MM.1S (cell line): ENCODE results near the gene OPRL1.

Experiments used
- DNase-seq: peaks from one replicate; pipeline ENCODE4 v3.0.0-alpha.2; 2015
- H2AFZ ChIP-seq: fragments of 300-600 bp; sonication (generic); 2 replicates; pipeline ENCODE4 v1.6.0; 2016; ENCODE audit warnings: antibody characterized with exemption, low read length
- H3F3A ChIP-seq: fragments of 300-600 bp; sonication (generic); 2 replicates; pipeline ENCODE4 v1.6.1; 2016; ENCODE audit warnings: mild to moderate bottlenecking, antibody characterized with exemption, low read length, moderate library complexity, mixed read lengths; ENCODE audit not compliant: insufficient read depth
- H3K27ac ChIP-seq: fragments of 300-600 bp; sonication (generic); 2 replicates; pipeline ENCODE4 v1.5.1; 2016; ENCODE audit warnings: mild to moderate bottlenecking, low read length
- H3K27me3 ChIP-seq: fragments of 300-600 bp; sonication (generic); replicated peaks from 2 replicates; pipeline ENCODE4 v1.6.0; 2016; ENCODE audit warnings: low read length; ENCODE audit not compliant: insufficient read depth
- H3K36me3 ChIP-seq: fragments of 300-600 bp; sonication (generic); replicated peaks from 2 replicates; pipeline ENCODE4 v1.6.1; 2016; ENCODE audit warnings: mild to moderate bottlenecking, low read length, mixed read lengths; ENCODE audit not compliant: insufficient read depth
- H3K4me1 ChIP-seq: fragments of 300-600 bp; sonication (generic); 2 replicates; pipeline ENCODE4 v1.6.1; 2016; ENCODE audit warnings: low read length, mixed read lengths
- H3K4me2 ChIP-seq: fragments of 300-600 bp; sonication (generic); 2 replicates; pipeline ENCODE4 v1.6.0; 2016; ENCODE audit warnings: low read depth, low read length
- H3K4me3 ChIP-seq: fragments of 300-600 bp; sonication (generic); 2 replicates; pipeline ENCODE4 v1.5.1; 2016; ENCODE audit warnings: low read length, mixed read lengths
- H3K79me2 ChIP-seq: fragments of 300-600 bp; sonication (generic); 2 replicates; pipeline ENCODE4 v1.6.1; 2016; ENCODE audit warnings: mixed run types, low read length, mixed read lengths
- H3K9ac ChIP-seq: fragments of 300-600 bp; sonication (generic); 2 replicates; pipeline ENCODE4 v1.6.1; 2016; ENCODE audit warnings: low read length, mixed read lengths
- H3K9me2 ChIP-seq: fragments of 300-600 bp; sonication (generic); replicated peaks from 2 replicates; pipeline ENCODE4 v1.6.1; 2016; ENCODE audit warnings: mild to moderate bottlenecking, low read length, mixed read lengths; ENCODE audit not compliant: insufficient read depth
- H3K9me3 ChIP-seq: fragments of 300-600 bp; sonication (generic); replicated peaks from 2 replicates; pipeline ENCODE4 v1.6.1; 2016; ENCODE audit warnings: mild to moderate bottlenecking, low read length, mixed read lengths; ENCODE audit not compliant: insufficient read depth
- H4K20me1 ChIP-seq: fragments of 300-600 bp; sonication (generic); 2 replicates; pipeline ENCODE4 v1.6.1; 2016; ENCODE audit warnings: mild to moderate bottlenecking, low read length, moderate library complexity, mixed read lengths; ENCODE audit not compliant: insufficient read depth
- CTCF ChIP-seq: fragments of 300-600 bp; sonication (generic); IDR thresholded peaks from 2 replicates; pipeline ENCODE4 v1.5.1; 2016; ENCODE audit warnings: antibody characterized with exemption, low read length, mixed read lengths
- EZH2 ChIP-seq: fragments of 300-600 bp; sonication (generic); optimal IDR thresholded peaks from 2 replicates; pipeline ENCODE3; 2017; ENCODE audit warnings: low read depth, mild to moderate bottlenecking, antibody characterized with exemption, low read length, mixed read lengths
- EZH2phosphoT487 ChIP-seq: fragments of 300-600 bp; sonication (generic); IDR thresholded peaks from 2 replicates; pipeline ENCODE4 v1.6.1; 2018; ENCODE audit warnings: antibody characterized with exemption, low read length

OPRL1 gene

GRCh38 chr20:64052326-64052722, 27.6 kb upstream of the OPRL1 start:
- H3K4me2 ChIP-seq: no peak overlapping the region
- peaks cover 70% of the 10 kb centered on the region for H3K27me3 ChIP-seq
- TF ChIP-seq CTCF (no peak), EZH2 (no peak), EZH2phosphoT487 (no peak)
- H4K20me1 ChIP-seq: no peaks in the 10 kb centered on the region
- H3K36me3 ChIP-seq: no peaks in the 10 kb centered on the region
- H3K9ac ChIP-seq: no peak overlapping the region
- H3K4me3 ChIP-seq: no peak overlapping the region
- no peak overlapping the region for H3K27ac ChIP-seq
- H3K79me2 ChIP-seq: no peaks in the 10 kb centered on the region
- H3F3A ChIP-seq: no peaks in the 10 kb centered on the region
- no peaks in the 10 kb centered on the region for H3K9me3 ChIP-seq
- no peaks in the 10 kb centered on the region for H3K9me2 ChIP-seq
- H2AFZ ChIP-seq: no peak overlapping the region
- no peak for DNase-seq
- H3K4me1 ChIP-seq: no peaks in the 10 kb centered on the region

GRCh38 chr20:64052987-64053840, 26.7 kb upstream of the OPRL1 start:
- Histone ChIP-seq H3K9ac (no peak overlapping the region), H3K4me1 (no peaks in the 10 kb centered on the region), H3K4me2 (no peak overlapping the region), H3K79me2 (no peaks in the 10 kb centered on the region), H3K9me3 (no peaks in the 10 kb centered on the region), H3K27ac (no peak overlapping the region), H4K20me1 (no peaks in the 10 kb centered on the region), H2AFZ (no peak overlapping the region), H3K36me3 (no peaks in the 10 kb centered on the region), H3K27me3 (peaks cover 64% of the 10 kb centered on the region), H3K9me2 (no peaks in the 10 kb centered on the region), H3F3A (no peaks in the 10 kb centered on the region), H3K4me3 (no peak overlapping the region)
- no peak for DNase-seq
- no peak for TF ChIP-seq EZH2phosphoT487
- TF ChIP-seq EZH2: no peak
- no peak for TF ChIP-seq CTCF

- Histone ChIP-seq H3K79me2 (no peaks in the 10 kb centered on the region), H3K36me3 (no peaks in the 10 kb centered on the region), H3K9me2 (no peaks in the 10 kb centered on the region), H4K20me1 (no peaks in the 10 kb centered on the region), H3K27me3 (peaks cover 64% of the 10 kb centered on the region), H3K9ac (no peak overlapping the region), H3K9me3 (no peaks in the 10 kb centered on the region), H3K4me3 (no peak overlapping the region), H3K27ac (no peak overlapping the region), H3F3A (no peaks in the 10 kb centered on the region), H2AFZ (no peak overlapping the region), H3K4me1 (no peaks in the 10 kb centered on the region), H3K4me2 (no peak overlapping the region)
- DNase-seq: no peak
- TF ChIP-seq EZH2phosphoT487: no peak
- peak; percentile 21 for TF ChIP-seq CTCF
- TF ChIP-seq EZH2: no peak
These were observed 25.8 kb upstream of the OPRL1 start for GRCh38 chr20:64053841-64054661.
